ENCODE results near the gene CYP2D6. TPM values are rescaled to one million over a fixed set of nuclear protein-coding genes. Genes with fewer than 3 reads are reported as not detected.

Gene CYP2D6
- total and polyA plus RNA-seq, 2 of the 13 experiments (the other 11 are each of a cell fraction or from before 2014, with no cell fraction given) = 1.0 to 3.7 TPM

GRCh38 chr22:42090596-42091454 lies 39.8 kb downstream of the CYP2D6 start, which contains the start of gene NDUFA6 (continued):
- TF ChIP-seq, protein P1, sequence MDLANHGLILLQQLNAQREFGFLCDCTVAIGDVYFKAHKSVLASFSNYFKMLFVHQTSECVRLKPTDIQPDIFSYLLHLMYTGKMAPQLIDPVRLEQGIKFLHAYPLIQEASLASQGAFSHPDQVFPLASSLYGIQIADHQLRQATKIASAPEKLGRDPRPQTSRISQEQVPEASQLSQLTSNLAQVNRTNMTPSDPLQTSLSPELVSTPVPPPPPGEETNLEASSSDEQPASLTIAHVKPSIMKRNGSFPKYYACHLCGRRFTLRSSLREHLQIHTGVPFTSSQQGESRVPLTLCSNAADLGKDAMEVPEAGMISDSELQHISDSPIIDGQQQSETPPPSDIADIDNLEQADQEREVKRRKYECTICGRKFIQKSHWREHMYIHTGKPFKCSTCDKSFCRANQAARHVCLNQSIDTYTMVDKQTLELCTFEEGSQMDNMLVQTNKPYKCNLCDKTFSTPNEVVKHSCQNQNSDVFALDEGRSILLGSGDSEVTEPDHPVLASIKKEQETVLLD (CRISPR knock-in tag; IDR thresholded peaks at IDR 0.05; ENCODE audit: low read depth) = no peak; the same call in 1 of the 2 replicates
- TF ChIP-seq BRCA1 (CRISPR knock-in tag; IDR thresholded peaks at IDR 0.05) (0 out of 2 replicates have a peak, but pooled peaks have one; percentile 82), ZNF333 (CRISPR knock-in tag; IDR thresholded peaks at IDR 0.05; ENCODE audit: borderline replicate concordance) (peak; percentile 85; the same call in 1 of the 2 replicates), KAT7 (CRISPR knock-in tag; IDR thresholded peaks at IDR 0.05; ENCODE audit: borderline replicate concordance) (0 out of 2 replicates have a peak, but pooled peaks have one; percentile 50), ZNF329 (CRISPR knock-in tag; IDR thresholded peaks at IDR 0.05; ENCODE audit: low read depth) (no peak), STAT5B (CRISPR knock-in tag; IDR thresholded peaks at IDR 0.05) (no peak), SMC3 (IDR thresholded peaks at IDR 0.05; ENCODE audit: low read length) (peak; percentile 85; the same call in 1 of the 2 replicates), ZNF660 (CRISPR knock-in tag; IDR thresholded peaks at IDR 0.05; ENCODE audit: borderline replicate concordance, low read depth) (no peak), ZNF281 (CRISPR knock-in tag; IDR thresholded peaks at IDR 0.05; ENCODE audit: borderline replicate concordance) (no peak), MTA1 (CRISPR knock-in tag; IDR thresholded peaks at IDR 0.05; ENCODE audit: borderline replicate concordance) (peak; percentile 60), ERF (CRISPR knock-in tag; IDR thresholded peaks at IDR 0.05) (peak; percentile 74), ZNF34 (CRISPR knock-in tag; IDR thresholded peaks at IDR 0.05; ENCODE audit: borderline replicate concordance) (no peak), DRAP1 (CRISPR knock-in tag; IDR thresholded peaks at IDR 0.05) (peak; percentile 89), ZNF543 (CRISPR knock-in tag; IDR thresholded peaks at IDR 0.05) (peak; percentile 76), KDM5A (IDR thresholded peaks at IDR 0.05; ENCODE audit: borderline replicate concordance, low read length) (0 out of 2 replicates have a peak, but pooled peaks have one; percentile 59), ARNT (IDR thresholded peaks at IDR 0.05) (no peak), CBX2 (IDR thresholded peaks at IDR 0.05; ENCODE audit: low read depth, low read length) (no peak), CBX2 (CRISPR knock-in tag; IDR thresholded peaks at IDR 0.05; ENCODE audit: low read depth) (no peak)
- TF ChIP-seq, protein P2, sequence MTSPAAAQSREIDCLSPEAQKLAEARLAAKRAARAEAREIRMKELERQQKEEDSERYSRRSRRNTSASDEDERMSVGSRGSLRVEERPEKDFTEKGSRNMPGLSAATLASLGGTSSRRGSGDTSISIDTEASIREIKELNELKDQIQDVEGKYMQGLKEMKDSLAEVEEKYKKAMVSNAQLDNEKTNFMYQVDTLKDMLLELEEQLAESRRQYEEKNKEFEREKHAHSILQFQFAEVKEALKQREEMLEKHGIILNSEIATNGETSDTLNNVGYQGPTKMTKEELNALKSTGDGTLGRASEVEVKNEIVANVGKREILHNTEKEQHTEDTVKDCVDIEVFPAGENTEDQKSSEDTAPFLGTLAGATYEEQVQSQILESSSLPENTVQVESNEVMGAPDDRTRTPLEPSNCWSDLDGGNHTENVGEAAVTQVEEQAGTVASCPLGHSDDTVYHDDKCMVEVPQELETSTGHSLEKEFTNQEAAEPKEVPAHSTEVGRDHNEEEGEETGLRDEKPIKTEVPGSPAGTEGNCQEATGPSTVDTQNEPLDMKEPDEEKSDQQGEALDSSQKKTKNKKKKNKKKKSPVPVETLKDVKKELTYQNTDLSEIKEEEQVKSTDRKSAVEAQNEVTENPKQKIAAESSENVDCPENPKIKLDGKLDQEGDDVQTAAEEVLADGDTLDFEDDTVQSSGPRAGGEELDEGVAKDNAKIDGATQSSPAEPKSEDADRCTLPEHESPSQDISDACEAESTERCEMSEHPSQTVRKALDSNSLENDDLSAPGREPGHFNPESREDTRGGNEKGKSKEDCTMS (CRISPR knock-in tag; conservative IDR thresholded peaks at IDR 0.05) = no peak
- TF ChIP-seq, protein P3, sequence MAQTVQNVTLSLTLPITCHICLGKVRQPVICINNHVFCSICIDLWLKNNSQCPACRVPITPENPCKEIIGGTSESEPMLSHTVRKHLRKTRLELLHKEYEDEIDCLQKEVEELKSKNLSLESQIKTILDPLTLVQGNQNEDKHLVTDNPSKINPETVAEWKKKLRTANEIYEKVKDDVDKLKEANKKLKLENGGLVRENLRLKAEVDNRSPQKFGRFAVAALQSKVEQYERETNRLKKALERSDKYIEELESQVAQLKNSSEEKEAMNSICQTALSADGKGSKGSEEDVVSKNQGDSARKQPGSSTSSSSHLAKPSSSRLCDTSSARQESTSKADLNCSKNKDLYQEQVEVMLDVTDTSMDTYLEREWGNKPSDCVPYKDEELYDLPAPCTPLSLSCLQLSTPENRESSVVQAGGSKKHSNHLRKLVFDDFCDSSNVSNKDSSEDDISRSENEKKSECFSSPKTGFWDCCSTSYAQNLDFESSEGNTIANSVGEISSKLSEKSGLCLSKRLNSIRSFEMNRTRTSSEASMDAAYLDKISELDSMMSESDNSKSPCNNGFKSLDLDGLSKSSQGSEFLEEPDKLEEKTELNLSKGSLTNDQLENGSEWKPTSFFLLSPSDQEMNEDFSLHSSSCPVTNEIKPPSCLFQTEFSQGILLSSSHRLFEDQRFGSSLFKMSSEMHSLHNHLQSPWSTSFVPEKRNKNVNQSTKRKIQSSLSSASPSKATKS (CRISPR knock-in tag; IDR thresholded peaks at IDR 0.05) = no peak

Measured in HepG2 (cell line).